Cardiac muscle cell (in vitro differentiated cells and primary cell): Measurements from ENCODE around the gene DNAH2. TPM values are rescaled to one million over a fixed set of nuclear protein-coding genes. Genes with fewer than 3 reads are reported as not detected.
A peak's percentile ranks its signal among the peaks of the same experiment; 100 is the strongest.

Source experiments
- DNase-seq, 2 donors: peaks; one replicate each; pipeline versions ENCODE4 v3.0.0 to v3.0.0-alpha.2; 2010 to 2017; ENCODE audit warnings: low read depth in 1 of 2, low spot score in 1 of 2
- H3K27ac ChIP-seq: fragments of 200-600 bp; sonication (generic); 2 replicates; pipeline ENCODE4 v1.5.1; 2016
- H3K27me3 ChIP-seq: fragments of 200-600 bp; sonication (generic); 2 replicates; pipeline ENCODE4 v1.6.0; 2016; ENCODE audit warnings: control low read depth
- H3K36me3 ChIP-seq: fragments of 200-600 bp; sonication (generic); 2 replicates; pipeline ENCODE4 v1.5.1; 2016; ENCODE audit warnings: control low read depth
- H3K4me1 ChIP-seq: fragments of 200-600 bp; sonication (generic); 2 replicates; pipeline ENCODE4 v1.8.1; 2017; ENCODE audit warnings: low read depth, mild to moderate bottlenecking, mixed run types
- H3K4me3 ChIP-seq: fragments of 200-600 bp; sonication (generic); 2 replicates; pipeline ENCODE4 v1.5.1; 2016; ENCODE audit warnings: mild to moderate bottlenecking
- H3K9me3 ChIP-seq: fragments of 200-600 bp; sonication (generic); 2 replicates; pipeline ENCODE4 v1.5.1; 2017; ENCODE audit warnings: low read depth, mild to moderate bottlenecking, control low read depth
- CTCF ChIP-seq: IDR thresholded peaks from 2 replicates; pipeline ENCODE4 v1.5.1; 2012; ENCODE audit warnings: low read depth, mild to moderate bottlenecking, low read length
- polyA plus RNA-seq: library from polyadenylated mRNA; unstranded; fragments of >200 nt; fragmentation: Nextera tagmentation; extraction: Ambion mirVana; gene quantifications from 2 replicates; pipeline ENCODE4 v1.2.1, GENCODE V29; 2016
- total RNA-seq: library from RNA; depleted of rRNA; stranded (reverse); fragments of >200 nt; gene quantifications from 2 replicates; pipeline ENCODE4 v1.2.3, GENCODE V29; 2016

The DNAH2 gene
- total RNA-seq, result 0.88 and 3.0 TPM in 2 replicates
- polyA plus RNA-seq, result 0.42 and 0.77 TPM in 2 replicates

- Histone ChIP-seq H3K4me3 (peak within 1 kb of the TSS; percentile 40), H3K9me3 (no peaks in the 10 kb centered on the region), H3K27me3 (no peaks in the 10 kb centered on the region), H3K36me3 (no peaks in the 10 kb centered on the region), H3K4me1 (no peaks in the 10 kb centered on the region), H3K27ac (no peak within 1 kb of the TSS)
- TF ChIP-seq CTCF, result peak; percentile 52
- DNase-seq, result peak; percentile 96 to 97
Measured at GRCh38 chr17:7716901-7717755, at the start of gene DNAH2. DNAH2 (plus strand) TSS chr17:7717744; CDS start chr17:7719735, 1,991 bp downstream.

- Histone ChIP-seq H3K4me3 (no peak overlapping the region), H3K27me3 (no peaks in the 10 kb centered on the region), H3K36me3 (peaks cover 30% of the 10 kb centered on the region), H3K4me1 (no peaks in the 10 kb centered on the region), H3K9me3 (no peaks in the 10 kb centered on the region), H3K27ac (no peak overlapping the region)
- no peak for TF ChIP-seq CTCF
- DNase-seq, result no peak
Measured at GRCh38 chr17:7668482-7668881, 49.1 kb upstream of the DNAH2 start.

- no peak overlapping the region for H3K27ac ChIP-seq
- H3K36me3 ChIP-seq, result peaks cover 38% of the 10 kb centered on the region
- peak; percentile 45 for TF ChIP-seq CTCF
- no peaks in the 10 kb centered on the region for H3K4me1 ChIP-seq
- no peaks in the 10 kb centered on the region for H3K9me3 ChIP-seq
- DNase-seq, result peak in 1 of 2 donors; percentile 17
- no peak overlapping the region for H3K4me3 ChIP-seq
- no peaks in the 10 kb centered on the region for H3K27me3 ChIP-seq
Measured at GRCh38 chr17:7673239-7673638, 44.3 kb upstream of the DNAH2 start.

- no peak overlapping the region for H3K27ac ChIP-seq
- H3K4me1 ChIP-seq, result no peaks in the 10 kb centered on the region
- no peak for TF ChIP-seq CTCF
- no peak for DNase-seq
- no peaks in the 10 kb centered on the region for H3K27me3 ChIP-seq
- peaks cover 26% of the 10 kb centered on the region for H3K36me3 ChIP-seq
- H3K4me3 ChIP-seq, result no peak overlapping the region
- H3K9me3 ChIP-seq, result no peaks in the 10 kb centered on the region
Measured at GRCh38 chr17:7674934-7675333, 42.6 kb upstream of the DNAH2 start.

- no peak for TF ChIP-seq CTCF
- peaks cover 18% of the 10 kb centered on the region for H3K36me3 ChIP-seq
- H3K27ac ChIP-seq, result no peak overlapping the region
- H3K4me3 ChIP-seq, result no peak overlapping the region
- no peaks in the 10 kb centered on the region for H3K27me3 ChIP-seq
- no peak for DNase-seq
- no peaks in the 10 kb centered on the region for H3K4me1 ChIP-seq
- H3K9me3 ChIP-seq, result no peaks in the 10 kb centered on the region
Measured at GRCh38 chr17:7676533-7676932, 41.0 kb upstream of the DNAH2 start.
